K562 (cell line): ENCODE results near the gene VARS1. TPM values are rescaled to one million over a fixed set of nuclear protein-coding genes. Genes with fewer than 3 reads are reported as not detected.
A peak's percentile ranks its signal among the peaks of the same experiment; 100 is the strongest.

Experiments used
- ATF1 ChIP-seq, 2 experiments: fragments of 450-650 bp in 1 of 2; IDR thresholded peaks; 2 replicates each; pipeline ENCODE4 v1.6.1; 2016; ENCODE audit warnings: missing compliant biosample characterization in 1 of 2, missing genetic modification characterization in 1 of 2
- CEBPB ChIP-seq: fragments of 450-650 bp; IDR thresholded peaks from 2 replicates; pipeline ENCODE4 v1.6.1; 2016; ENCODE audit warnings: missing genetic modification characterization, missing compliant biosample characterization
- DACH1 ChIP-seq: fragments of 450-650 bp; IDR thresholded peaks from 2 replicates; pipeline ENCODE4 v1.6.1; 2018; ENCODE audit not compliant: partially characterized antibody
- DIDO1 ChIP-seq: fragments of 450-650 bp; IDR thresholded peaks from 2 replicates; pipeline ENCODE4 v1.6.1; 2016; ENCODE audit warnings: low read depth, missing biosample characterization, missing genetic modification characterization
- IFI16 ChIP-seq: fragments of 250-450 bp; sonication (Bioruptor Pico); IDR thresholded peaks from 2 replicates; pipeline ENCODE4 v2.1.2; 2022; ENCODE audit warnings: mild to moderate bottlenecking, inconsistent platforms
- IRF1 ChIP-seq: sonication (generic); formaldehyde crosslinking; IDR thresholded peaks from 2 replicates; pipeline ENCODE4 v1.8.0; 2022; ENCODE audit warnings: missing genetic modification reagents, mild to moderate bottlenecking, borderline replicate concordance
- KDM1A ChIP-seq, 2 experiments: fragments of 450-650 bp; IDR thresholded peaks; 2 replicates each; pipeline ENCODE4 v1.6.1; 2016; ENCODE audit warnings: mild to moderate bottlenecking in 2 of 2
- RBM39 ChIP-seq: fragments of 200-400 bp; formaldehyde crosslinking; optimal IDR thresholded peaks from 2 replicates; pipeline ENCODE3; 2018; ENCODE audit warnings: low read depth, low read length
- RREB1 ChIP-seq: fragments of 250-450 bp; sonication (Bioruptor Pico); IDR thresholded peaks from 2 replicates; pipeline ENCODE4 v1.4.0; 2020
- SMAD3 ChIP-seq: fragments of 450-650 bp; formaldehyde crosslinking; conservative IDR thresholded peaks from 2 replicates; pipeline ENCODE4 v1.4.0; 2020; ENCODE audit warnings: mild to moderate bottlenecking
- STAT6 ChIP-seq: sonication (generic); formaldehyde crosslinking; IDR thresholded peaks from 2 replicates; pipeline ENCODE4 v1.8.1; 2023; ENCODE audit warnings: mild to moderate bottlenecking, missing genetic modification reagents
- TCF15 ChIP-seq: fragments of 250-450 bp; sonication (Bioruptor Pico); IDR thresholded peaks from 2 replicates; pipeline ENCODE4 v1.8.0; 2022; ENCODE audit warnings: moderate library complexity, mild to moderate bottlenecking, inconsistent platforms
- TEAD2 ChIP-seq: fragments of 450-650 bp; IDR thresholded peaks from 2 replicates; pipeline ENCODE4 v1.6.1; 2016; ENCODE audit warnings: missing genetic modification characterization, control low read depth, missing compliant biosample characterization
- UBTF ChIP-seq, 2 experiments: IDR thresholded peaks; 2 replicates each; pipeline ENCODE4 v1.6.1; 2012; ENCODE audit warnings: improper control_type of control experiment in 2 of 2, low read depth in 2 of 2, low read length in 2 of 2, borderline replicate concordance in 1 of 2
- ZNF274 ChIP-seq: IDR thresholded peaks from 2 replicates; pipeline ENCODE4 v1.6.1; 2011; ENCODE audit warnings: low read depth, mild to moderate bottlenecking, low read length, moderate library complexity, borderline replicate concordance
- ZNF707 ChIP-seq: fragments of 250-450 bp; sonication (Bioruptor Pico); conservative IDR thresholded peaks from 2 replicates; pipeline ENCODE4 v1.8.0; 2022; ENCODE audit warnings: inconsistent platforms, mild to moderate bottlenecking, moderate library complexity
- polyA plus RNA-seq, 8 experiments: library from polyadenylated mRNA; depleted of rRNA in 4 of 8; stranded (reverse) in 5 of 8; unstranded in 3 of 8; fragments of >200 nt; fragmentation: Nextera tagmentation in 2 of 8; fragmentation: Illumina TruSeq in 1 of 8; extraction: Ambion mirVana in 2 of 8; extraction: Trizol in 1 of 8; gene quantifications; 2 replicates each; pipeline versions ENCODE4 v1.2.1 to v1.2.3, GENCODE V29; 2011 to 2014; ENCODE audit warnings: inconsistent platforms in 1 of 8, missing spikeins in 1 of 8
- total RNA-seq, 7 experiments: library from RNA; depleted of rRNA in 6 of 7; stranded (reverse); fragments of >200 nt in 6 of 7; fragmentation: Illumina TruSeq in 2 of 7; extraction: Trizol in 2 of 7; gene quantifications; 2 replicates each; pipeline versions ENCODE4 v1.2.1 to v1.2.3, GENCODE V29; 2011 to 2021; ENCODE audit warnings: low replicate concordance in 1 of 7

VARS1 gene
- total and polyA plus RNA-seq, 9 of the 15 experiments (the other 6 are each of a cell fraction or from before 2014, with no cell fraction given) = 2.9 to 488 (median 130) TPM

- TF ChIP-seq IFI16 (CRISPR knock-in tag) (peak; percentile 65; the same call in 1 of the 2 replicates), UBTF (IDR thresholded peaks at IDR 0.05; ENCODE audit: borderline replicate concordance in 1 of 2, low read depth in 2 of 2, low read length in 2 of 2) (no peak), IRF1 (CRISPR knock-in tag) (no peak), DIDO1 (tag) (0 out of 2 replicates have a peak, but pooled peaks have one; percentile 36), TEAD2 (tag) (no peak), ZNF274 (no peak), CEBPB (tag) (no peak), DACH1 (no peak), ZNF707 (CRISPR knock-in tag) (0 out of 2 replicates have a peak, but pooled peaks have one; percentile 31), RBM39 (no peak), TCF15 (CRISPR knock-in tag) (0 out of 2 replicates have a peak, but pooled peaks have one; percentile 54), STAT6 (CRISPR knock-in tag) (no peak), KDM1A (IDR thresholded peaks at IDR 0.05) (no peak), ATF1 (CRISPR knock-in tag; IDR thresholded peaks at IDR 0.05) (no peak), ATF1 (tag; IDR thresholded peaks at IDR 0.05) (no peak; the same call in 1 of the 2 replicates), SMAD3 (CRISPR knock-in tag) (peak; percentile 83), RREB1 (CRISPR knock-in tag) (peak; percentile 92)
These were observed 31.3 kb upstream of the VARS1 start (continued) for GRCh38 chr6:31826793-31827285.
